ENCODE measurements around the gene RNF138. TPM values are rescaled to one million over a fixed set of nuclear protein-coding genes. Genes with fewer than 3 reads are reported as not detected.
"Not testable (repeated sequence)": the region's sequence is repeated elsewhere in the genome, so short reads cannot be mapped to it uniquely, and the experiment has no call there.

Gene RNF138
- total and polyA plus RNA-seq, 8 donors, result 24.7 to 57.9 (median 51.2) TPM

GRCh38 chr18:32173654-32174053 is 82.0 kb downstream of the RNF138 start:
- intact Hi-C loops (cut with DNase I), result no loop called here
- H3K9me3 ChIP-seq, result no peaks in the 10 kb centered on the region
- no peak for TF ChIP-seq CTCF (IDR thresholded peaks at IDR 0.05)
- ATAC-seq, result no peak
- no peak overlapping the region for H3K27ac ChIP-seq
- no peaks in the 10 kb centered on the region for H3K27me3 ChIP-seq
- H3K4me1 ChIP-seq, result no peaks in the 10 kb centered on the region
- no peak for DNase-seq
- H3K36me3 ChIP-seq, result no peaks in the 10 kb centered on the region
- H3K4me3 ChIP-seq, result no peak overlapping the region

- Histone ChIP-seq H3K9me3 (no peaks in the 10 kb centered on the region), H3K4me1 (no peaks in the 10 kb centered on the region), H3K36me3 (no peaks in the 10 kb centered on the region), H3K27ac (no peak overlapping the region), H3K4me3 (no peak overlapping the region), H3K27me3 (no peaks in the 10 kb centered on the region)
- ATAC-seq (no peak), DNase-seq (peak in 2 of 4 donors; percentile 17 to 29)
- TF ChIP-seq CTCF (IDR thresholded peaks at IDR 0.05), result no peak
- intact Hi-C loops (cut with DNase I), result no loop called here
Observed at GRCh38 chr18:32174719-32175118, 83.0 kb downstream of the RNF138 start.

- no peak for ATAC-seq
- TF ChIP-seq CTCF (IDR thresholded peaks at IDR 0.05), result no peak
Observed at GRCh38 chr18:32175265-32175664, 83.6 kb downstream of the RNF138 start.

GRCh38 chr18:32176745-32177144 is 85.1 kb downstream of the RNF138 start:
- H3K9me3 ChIP-seq; ATAC-seq; DNase-seq; H3K27me3 ChIP-seq; H3K4me3 ChIP-seq; intact Hi-C loops (cut with DNase I); H3K4me1 ChIP-seq; H3K27ac ChIP-seq; H3K36me3 ChIP-seq: not testable (repeated sequence)

More at GRCh38 chr18:32175265-32175664, 83.6 kb downstream of the RNF138 start:
- DNase-seq, result peak in 2 of 4 donors; percentile 84 to 88
- no peak overlapping the region for H3K4me3 ChIP-seq
- intact Hi-C loops (cut with DNase I), result no loop called here
- H3K27ac ChIP-seq, result no peak overlapping the region
- no peaks in the 10 kb centered on the region for H3K9me3 ChIP-seq
- H3K36me3 ChIP-seq, result no peaks in the 10 kb centered on the region
- no peaks in the 10 kb centered on the region for H3K4me1 ChIP-seq
- no peaks in the 10 kb centered on the region for H3K27me3 ChIP-seq

- Histone ChIP-seq H3K27ac (no peak overlapping the region), H3K36me3 (no peaks in the 10 kb centered on the region), H3K27me3 (no peaks in the 10 kb centered on the region), H3K4me1 (no peaks in the 10 kb centered on the region), H3K9me3 (no peaks in the 10 kb centered on the region), H3K4me3 (no peak overlapping the region)
- intact Hi-C loops (cut with DNase I), result no loop called here
- ATAC-seq (no peak), DNase-seq (no peak)
- no peak for TF ChIP-seq CTCF (IDR thresholded peaks at IDR 0.05)
Observed at GRCh38 chr18:32177530-32177929, 85.9 kb downstream of the RNF138 start.

Other genes starting within 250 kb of the RNF138 start
- gene TRAPPC8, start 148.7 kb upstream of the RNF138 start, total RNA-seq, result 10 to 100 TPM; 49.0 to 49.1 TPM
- gene TRAPPC8, start 148.7 kb upstream of the RNF138 start, polyA plus RNA-seq (ENCODE audit: insufficient read length in 6 of 6), result 10 to 100 TPM; 45.5 to 53.9 (median 50.7) TPM
- 1 to 10 TPM; 4.3 to 6.1 TPM for gene RNF125, start 73.0 kb upstream of the RNF138 start, total RNA-seq
- 1 to 10 TPM; 7.3 to 9.7 (median 8.2) TPM for gene RNF125, start 73.0 kb upstream of the RNF138 start, polyA plus RNA-seq (ENCODE audit: insufficient read length in 6 of 6)
- not detected for gene MEP1B, start 98.2 kb downstream of the RNF138 start, total RNA-seq
- gene MEP1B, start 98.2 kb downstream of the RNF138 start, polyA plus RNA-seq (ENCODE audit: insufficient read length in 6 of 6), result under 1 TPM; 0.07 to 0.47 (median 0.15) TPM